Heart left ventricle (tissue), 13 donors: ENCODE measurements around the gene WNT5A.

Source experiments
- POLR2A ChIP-seq, 2 donors: fragments of 450-650 bp; IDR thresholded peaks; one replicate each; pipeline ENCODE4 v1.6.1; 2017; ENCODE audit warnings: antibody characterized with exemption in 2 of 2, mild to moderate bottlenecking in 2 of 2, moderate library complexity in 2 of 2
- TF ChIP-seq, protein P1 (sequence below), 12 donors: fragments of 200-600 bp; sonication (generic) in 4 of 12; IDR thresholded peaks; one replicate each; pipeline versions ENCODE4 v1.5.0 to v1.8.0; 2018 to 2022; ENCODE audit warnings: antibody characterized with exemption in 12 of 12, mild to moderate bottlenecking in 5 of 12
- donor health status: ischemic (EF 13 %, LVEDD 7.1; RV severe dilation, severe dysfunction).
- donor health status: DM: no; HTN: yes; CAD: no.
- donor health status: DM: no; HTN: no; CAD: no.
- donor health status: ischemic (EF 25% LVEDD 6.9; RV normal size, moderate dysfunction).
- donor health status: ischemic (EF 25% LVEDD 5.7; RV mildly dilated, moderate dysfunction).
- donor health status: ischemic (EF 35%, LVEDD 5.7; RV mildly dilated, moderate dysfunction).
- donor health status: nonischemic (EF 11% LVEDD 7.7; RV severe dilation, severe dysfunction).
- donor health status: DM: yes; HTN: yes; CAD: no.
- donor health status: PGD.
- donor health status: ischemic (EF 29% LVEDD 5.4; RV normal size, mild dysfunction).
- donor health status: nonischemic (EF 23%, LVEDD 6.1; RV moderate dilation, normal function).

DNA sequence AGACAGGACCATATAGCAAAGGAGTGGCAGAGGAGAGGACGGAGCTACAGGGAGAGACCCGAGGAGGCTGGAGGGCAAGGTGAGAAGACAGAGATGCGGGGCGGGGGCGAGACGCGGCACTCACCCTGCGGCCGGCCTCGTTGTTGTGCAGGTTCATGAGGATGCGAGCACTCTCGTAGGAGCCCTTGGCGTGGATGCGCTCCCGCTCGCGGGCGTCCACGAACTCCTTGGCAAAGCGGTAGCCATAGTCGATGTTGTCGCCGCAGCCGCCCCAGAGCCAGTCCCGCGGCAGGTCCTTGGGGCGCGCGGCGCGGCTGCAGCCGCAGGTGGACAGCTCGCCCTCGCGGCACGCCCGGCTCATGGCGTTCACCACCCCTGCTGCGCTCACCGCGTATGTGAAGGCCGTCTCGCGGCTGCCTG, 12.9 kb downstream of the WNT5A start:
- TF ChIP-seq, protein P1, sequence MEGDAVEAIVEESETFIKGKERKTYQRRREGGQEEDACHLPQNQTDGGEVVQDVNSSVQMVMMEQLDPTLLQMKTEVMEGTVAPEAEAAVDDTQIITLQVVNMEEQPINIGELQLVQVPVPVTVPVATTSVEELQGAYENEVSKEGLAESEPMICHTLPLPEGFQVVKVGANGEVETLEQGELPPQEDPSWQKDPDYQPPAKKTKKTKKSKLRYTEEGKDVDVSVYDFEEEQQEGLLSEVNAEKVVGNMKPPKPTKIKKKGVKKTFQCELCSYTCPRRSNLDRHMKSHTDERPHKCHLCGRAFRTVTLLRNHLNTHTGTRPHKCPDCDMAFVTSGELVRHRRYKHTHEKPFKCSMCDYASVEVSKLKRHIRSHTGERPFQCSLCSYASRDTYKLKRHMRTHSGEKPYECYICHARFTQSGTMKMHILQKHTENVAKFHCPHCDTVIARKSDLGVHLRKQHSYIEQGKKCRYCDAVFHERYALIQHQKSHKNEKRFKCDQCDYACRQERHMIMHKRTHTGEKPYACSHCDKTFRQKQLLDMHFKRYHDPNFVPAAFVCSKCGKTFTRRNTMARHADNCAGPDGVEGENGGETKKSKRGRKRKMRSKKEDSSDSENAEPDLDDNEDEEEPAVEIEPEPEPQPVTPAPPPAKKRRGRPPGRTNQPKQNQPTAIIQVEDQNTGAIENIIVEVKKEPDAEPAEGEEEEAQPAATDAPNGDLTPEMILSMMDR (IDR thresholded peaks at IDR 0.05) = no peak
- no peak for TF ChIP-seq POLR2A (IDR thresholded peaks at IDR 0.05)
